Measurements from ENCODE around the gene ACAP2.
"Not testable (repeated sequence)": the region's sequence is repeated elsewhere in the genome, so short reads cannot be mapped to it uniquely, and the experiment has no call there.

The ACAP2 gene

DNA sequence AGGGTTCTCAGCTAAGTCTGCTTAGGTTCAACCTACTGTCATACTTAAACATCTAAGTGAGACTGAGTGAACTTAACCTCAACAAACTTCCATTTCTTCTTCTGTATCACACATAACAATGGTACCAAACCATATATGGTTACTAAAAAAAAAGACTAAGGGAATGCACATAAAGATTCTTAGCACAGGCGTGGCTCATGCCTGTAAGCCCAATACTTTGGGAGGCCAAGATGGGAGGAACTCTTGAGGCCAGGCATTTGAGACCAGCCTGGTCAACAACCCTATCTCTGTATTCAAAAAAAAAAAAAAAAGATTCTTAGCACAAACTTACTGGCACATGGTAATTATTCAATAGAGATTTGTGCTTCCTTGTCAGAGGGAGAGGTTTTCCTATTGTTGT, 57.9 kb downstream of the ACAP2 start:
- no peak for DNase-seq

DNA sequence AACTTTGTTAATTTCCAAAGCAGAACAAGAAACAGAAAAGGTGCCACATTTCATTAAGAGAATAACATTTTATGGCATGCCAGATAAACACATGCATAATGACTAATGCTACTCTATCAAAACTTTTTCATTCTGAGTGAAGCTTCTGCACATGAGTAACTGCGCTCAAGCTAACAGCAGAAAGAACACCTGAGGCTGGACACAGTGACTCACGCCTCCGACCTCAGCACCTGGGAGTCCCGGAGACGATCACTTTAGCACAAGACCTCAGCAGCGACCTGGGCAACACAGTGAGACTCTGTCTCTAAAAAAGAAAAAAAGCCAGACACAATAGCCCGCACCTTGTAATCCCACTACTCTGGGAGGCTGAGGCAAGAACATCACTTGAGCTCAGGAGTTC, 70.6 kb downstream of the ACAP2 start:
- DNase-seq: no peak

- DNase-seq: no peak
Measured at GRCh38 chr3:195366200-195366925, 76.5 kb downstream of the ACAP2 start.

- DNase-seq: no peak
Measured at GRCh38 chr3:195365371-195365770, 77.4 kb downstream of the ACAP2 start.

DNA sequence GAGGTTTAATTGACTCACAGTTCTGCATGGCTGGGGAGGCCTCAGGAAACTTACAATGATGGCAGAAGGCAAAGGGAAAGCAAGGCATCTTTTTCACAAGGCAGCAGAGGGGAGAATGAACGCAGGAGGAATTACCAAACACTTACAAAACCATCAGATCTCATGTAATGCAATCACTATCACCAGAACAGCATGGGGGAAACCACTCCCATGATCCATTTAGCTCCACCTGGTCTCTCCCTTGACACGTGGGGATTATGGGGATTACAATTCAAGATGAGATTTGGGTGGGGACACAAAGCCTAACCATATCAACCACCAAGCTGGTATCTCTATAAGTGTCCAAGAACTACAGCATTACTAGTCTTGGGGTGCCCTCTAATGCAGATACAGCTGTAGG, 85.0 kb downstream of the ACAP2 start:
- DNase-seq: not testable (repeated sequence)

DNA sequence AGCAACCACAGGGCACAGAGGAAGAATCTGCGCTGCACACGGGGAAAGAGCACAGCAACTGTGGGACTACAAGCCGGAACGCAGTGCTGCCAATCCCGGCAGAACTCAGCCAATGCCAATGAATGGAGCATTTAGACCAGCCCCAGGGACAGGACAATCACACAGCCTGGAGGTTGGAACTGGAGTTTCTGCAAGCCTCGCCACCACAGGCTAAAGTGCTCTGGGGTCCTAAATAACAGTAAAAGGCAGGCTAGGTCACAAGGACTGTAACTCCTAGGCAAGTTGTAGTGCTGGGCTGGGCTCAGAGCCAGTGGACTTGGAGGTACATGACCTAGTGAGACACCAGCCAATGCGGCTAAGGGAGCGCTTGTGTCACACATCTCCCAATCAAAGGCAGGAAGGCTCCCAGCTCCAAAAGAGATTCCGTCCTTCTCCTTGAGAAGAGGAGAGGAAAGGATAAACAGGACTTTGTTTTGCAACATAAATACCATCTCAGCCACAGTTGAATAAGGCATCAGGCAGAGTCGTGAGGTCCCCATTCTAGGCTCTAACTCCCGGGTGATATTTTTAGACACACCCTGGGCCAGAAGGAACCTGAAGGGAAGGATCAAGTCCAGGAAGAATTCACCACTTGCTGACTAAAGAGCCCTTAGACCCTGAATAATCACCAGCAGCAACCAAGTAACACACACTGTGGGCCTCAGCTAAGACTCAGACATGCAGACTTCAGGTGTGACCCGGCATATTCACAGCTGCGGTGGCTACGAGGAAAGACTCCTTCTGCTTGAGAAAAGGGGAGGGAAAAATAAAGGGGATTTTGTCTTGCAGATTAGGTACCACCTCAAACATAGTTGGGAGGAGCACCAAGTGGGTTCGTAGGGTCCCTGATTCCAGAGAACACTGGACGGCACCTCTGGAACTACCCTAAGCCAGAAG, 86.4 kb downstream of the ACAP2 start:
- no peak for DNase-seq

GRCh38 chr3:195354009-195354408, 88.8 kb downstream of the ACAP2 start:
- not testable (repeated sequence) for DNase-seq

DNA sequence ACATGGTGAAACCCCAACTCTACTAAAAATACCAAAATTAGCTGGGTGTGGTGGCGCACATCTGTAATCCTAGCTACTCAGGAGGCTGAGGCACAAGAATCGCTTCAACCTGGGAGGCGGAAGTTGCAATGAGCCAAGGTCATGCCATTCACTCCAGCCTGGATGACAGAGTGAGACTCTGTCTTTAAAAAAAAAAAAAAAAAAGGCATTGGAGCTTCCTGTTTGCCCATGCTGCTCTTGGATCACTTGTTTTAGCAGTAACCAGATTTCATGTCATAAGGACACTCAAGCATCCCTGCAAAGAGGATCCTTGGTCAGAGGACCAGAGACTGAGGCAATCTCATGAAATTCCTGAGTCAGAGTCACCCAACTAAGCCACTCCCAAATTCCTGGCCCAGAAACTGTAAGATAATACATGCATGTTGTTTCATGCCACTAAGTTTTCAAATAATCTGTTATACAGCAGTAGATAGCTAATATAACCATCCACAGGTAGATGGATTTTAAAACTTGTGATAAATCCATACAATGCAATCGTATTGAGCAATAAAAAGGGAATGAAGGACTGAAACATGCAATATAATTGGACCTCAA, 89.8 kb downstream of the ACAP2 start:
- no peak for DNase-seq

DNA sequence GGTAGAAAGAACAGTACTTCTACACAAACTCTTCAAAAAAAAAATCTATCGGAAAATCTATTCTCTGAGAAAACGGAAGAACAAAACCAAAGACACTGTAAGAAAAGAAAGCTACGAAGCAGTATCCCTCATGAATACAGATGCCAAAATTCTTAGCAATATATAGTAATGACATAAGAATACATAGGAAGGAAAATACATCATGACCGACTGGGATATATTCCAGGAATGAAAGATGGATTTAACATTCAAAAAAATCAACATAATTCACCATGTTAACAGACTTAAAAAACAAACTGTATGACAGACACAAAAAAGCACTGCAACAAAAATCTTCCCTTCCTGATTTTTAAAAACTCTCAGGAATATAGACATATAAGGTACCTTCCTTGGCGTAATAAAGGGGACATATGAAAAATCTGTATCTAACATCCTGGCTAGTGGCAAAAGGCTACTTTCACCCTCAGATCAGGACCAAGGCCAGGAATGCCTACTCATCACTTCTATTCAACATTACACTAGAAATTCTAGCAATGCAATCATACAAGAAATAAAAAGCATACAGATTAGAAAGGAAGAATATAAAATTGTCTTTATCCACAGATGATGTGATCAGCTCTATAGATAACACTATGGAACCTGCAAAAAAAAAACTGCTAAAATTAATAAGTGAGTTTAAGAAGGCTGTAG, 94.2 kb downstream of the ACAP2 start:
- no peak for DNase-seq

DNA sequence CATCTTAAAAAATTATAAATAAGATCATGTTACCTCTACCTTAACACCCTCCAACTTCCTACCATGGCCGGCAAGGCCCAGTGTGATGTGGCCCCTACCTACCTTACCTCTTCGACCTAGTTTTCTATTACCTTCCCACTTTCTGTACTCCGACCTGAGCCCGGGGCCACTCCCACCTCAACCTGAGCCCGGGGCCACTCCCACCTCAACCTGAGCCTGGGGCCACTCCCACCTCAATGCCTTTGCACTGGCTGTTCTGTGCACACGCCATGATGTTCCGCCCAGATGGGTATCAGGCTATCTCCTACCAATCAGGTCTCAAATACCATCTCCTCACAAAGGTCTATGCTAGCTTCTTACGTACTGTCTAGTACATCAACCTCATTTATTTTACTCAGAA, 105.1 kb downstream of the ACAP2 start:
- no peak for DNase-seq

- DNase-seq: no peak
Measured at GRCh38 chr3:195334967-195335366, 107.9 kb downstream of the ACAP2 start.

DNA sequence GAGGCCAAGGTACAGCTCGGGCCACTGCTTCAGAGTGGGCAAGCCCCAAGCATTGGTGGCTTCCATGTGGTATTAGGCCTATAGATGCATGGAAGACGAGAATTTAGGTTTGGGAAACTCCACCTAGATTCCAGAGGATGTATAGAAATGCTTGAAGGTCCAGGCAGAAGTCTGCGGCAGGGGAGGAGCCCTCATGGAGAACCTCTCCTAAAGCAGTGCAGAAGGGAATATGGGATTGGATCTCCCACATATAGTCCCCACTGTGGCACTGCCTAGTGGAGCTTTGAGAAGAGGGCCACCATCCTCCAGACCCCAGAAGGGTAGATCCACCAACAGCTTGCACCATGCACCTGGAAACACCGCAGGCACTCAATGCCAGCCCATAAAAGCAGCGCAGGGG, 123.8 kb downstream of the ACAP2 start:
- DNase-seq: no peak

DNA sequence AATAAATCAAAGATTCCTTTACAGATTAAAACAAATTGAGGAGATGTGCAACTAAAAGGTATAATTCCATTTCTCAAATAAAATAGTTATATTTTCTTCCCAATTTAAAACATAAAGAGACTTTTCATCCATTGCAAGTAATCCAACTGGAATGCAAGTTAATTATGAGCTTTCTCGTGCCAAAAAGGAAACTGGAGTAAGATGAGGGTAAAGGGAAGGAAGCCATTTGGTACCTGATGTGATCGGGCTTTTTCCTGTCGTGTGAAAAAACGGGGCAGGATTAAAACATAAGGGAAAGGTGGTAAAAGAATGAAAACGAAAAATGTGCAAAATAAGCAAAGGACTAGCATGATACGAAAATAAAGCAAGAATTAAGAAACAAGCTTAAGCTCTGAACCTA, 130.1 kb downstream of the ACAP2 start:
- no peak for DNase-seq

DNA sequence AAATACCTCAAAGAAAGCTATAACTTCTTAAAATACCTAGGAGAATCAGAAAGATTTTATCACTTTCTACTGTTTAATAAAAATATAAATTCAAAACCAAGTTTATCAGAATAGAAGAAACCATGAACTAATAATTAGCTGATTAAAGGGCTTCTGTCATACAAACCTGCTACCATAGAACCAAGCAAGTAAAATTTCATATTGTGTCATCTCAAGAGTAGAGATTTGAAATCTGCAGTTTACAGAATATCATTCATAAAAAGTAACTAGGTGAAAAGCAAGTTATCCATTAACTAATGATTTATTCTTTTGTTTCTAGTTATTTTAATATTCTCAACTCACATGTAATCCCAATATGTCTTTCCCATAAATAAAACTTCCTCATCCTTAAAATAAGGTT, 135.1 kb downstream of the ACAP2 start:
- no peak for DNase-seq

- no peak for DNase-seq
Measured at GRCh38 chr3:195306369-195306768, 136.5 kb downstream of the ACAP2 start.

DNA sequence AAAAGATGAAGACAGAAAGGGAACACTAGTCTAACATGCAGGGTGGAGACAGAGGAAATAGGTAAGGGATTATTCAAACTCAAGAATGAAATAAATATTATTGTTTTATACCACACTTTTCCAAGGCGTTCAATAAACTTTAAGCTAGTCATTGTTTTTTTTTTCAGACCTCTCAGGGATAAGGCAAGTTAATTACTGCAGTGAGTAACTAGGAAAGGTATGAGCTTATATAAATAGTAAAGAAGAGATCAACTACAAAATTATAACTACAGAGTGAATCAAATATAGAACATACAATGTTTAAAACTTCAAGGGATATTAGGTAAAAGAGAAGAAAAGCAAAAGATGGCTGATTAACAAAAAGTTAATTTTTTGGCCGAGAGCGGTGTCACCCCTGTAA, 140.4 kb downstream of the ACAP2 start:
- DNase-seq: no peak

GRCh38 chr3:195297446-195297845, 145.4 kb downstream of the ACAP2 start:
- DNase-seq: no peak

DNA sequence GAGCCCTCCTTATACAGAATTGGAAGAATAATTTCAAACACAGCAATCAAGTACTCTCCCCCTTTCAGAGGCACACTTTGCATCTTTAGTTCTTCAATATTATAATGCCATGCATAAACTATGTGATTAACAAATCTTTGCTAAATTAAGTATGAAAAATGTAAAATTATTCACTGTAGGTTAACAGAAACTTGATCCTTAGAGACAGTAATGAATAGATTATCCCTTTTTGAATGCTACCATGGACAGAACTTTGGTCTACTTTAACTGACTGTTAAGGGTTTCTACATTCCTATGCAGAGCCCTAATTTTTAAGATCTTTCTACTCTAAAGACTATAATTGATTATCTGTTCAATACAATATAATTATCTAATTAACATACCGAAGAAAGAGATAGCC, 146.2 kb downstream of the ACAP2 start:
- no peak for DNase-seq

- no peak for DNase-seq
Measured at GRCh38 chr3:195291121-195291520, 151.7 kb downstream of the ACAP2 start.

GRCh38 chr3:195290643-195291042, 152.2 kb downstream of the ACAP2 start:
- DNase-seq: not testable (repeated sequence)

- no peak for DNase-seq
Measured at GRCh38 chr3:195286115-195286872, 156.5 kb downstream of the ACAP2 start.

GRCh38 chr3:195285372-195285771, 157.4 kb downstream of the ACAP2 start:
- no peak for DNase-seq
